GM12878 (cell line): Measurements from ENCODE around the gene HCFC2.

Experiments
- ASH2L ChIP-seq: fragments of 300-600, 200-600 bp; sonication (generic); IDR thresholded peaks from 2 replicates; pipeline ENCODE4 v1.6.1; 2017; ENCODE audit warnings: low read depth, mild to moderate bottlenecking, borderline replicate concordance
- BACH1 ChIP-seq: fragments of 450-650 bp; IDR thresholded peaks from 2 replicates; pipeline ENCODE4 v1.6.1; 2017; ENCODE audit warnings: mild to moderate bottlenecking, borderline replicate concordance
- EGR1 ChIP-seq, 2 experiments: IDR thresholded peaks; 1 replicate in 1 of 2; 2 replicates in 1 of 2; pipeline ENCODE4 v1.6.1; 2011 to 2012; ENCODE audit warnings: low read depth in 2 of 2, low read length in 2 of 2, borderline replicate concordance in 1 of 2, mild to moderate bottlenecking in 1 of 2, moderate library complexity in 1 of 2
- JUNB ChIP-seq: IDR thresholded peaks from 2 replicates; pipeline ENCODE4 v1.6.1; 2016; ENCODE audit warnings: antibody characterized with exemption, mild to moderate bottlenecking
- JUND ChIP-seq: IDR thresholded peaks from 2 replicates; pipeline ENCODE4 v1.6.1; 2012; ENCODE audit warnings: low read depth, mild to moderate bottlenecking, low read length, improper control_type of control experiment, moderate library complexity
- LARP7 ChIP-seq: fragments of 450-650 bp; IDR thresholded peaks from 2 replicates; pipeline ENCODE4 v1.6.1; 2017; ENCODE audit warnings: mild to moderate bottlenecking
- PML ChIP-seq: IDR thresholded peaks from 2 replicates; pipeline ENCODE4 v1.6.1; 2012; ENCODE audit warnings: low read length, inconsistent platforms
- SREBF2 ChIP-seq: IDR thresholded peaks from 2 replicates; pipeline ENCODE4 v1.6.1; 2012; ENCODE audit warnings: mild to moderate bottlenecking, low read length
- TAF1 ChIP-seq: IDR thresholded peaks from 2 replicates; pipeline ENCODE4 v1.6.1; 2011; ENCODE audit warnings: mild to moderate bottlenecking, low read depth, low read length, borderline replicate concordance
- TF ChIP-seq, protein P1 (sequence below), 3 experiments: IDR thresholded peaks in 2 of 3; conservative IDR thresholded peaks in 1 of 3; 2 replicates each; pipeline ENCODE4 v1.5.1; 2011; ENCODE audit warnings: low read depth in 3 of 3, low read length in 3 of 3, mild to moderate bottlenecking in 3 of 3, control low read depth in 2 of 3, moderate library complexity in 2 of 3, inconsistent platforms in 1 of 3, mixed read lengths in 1 of 3; ENCODE audit not compliant: control insufficient read depth in 2 of 3, insufficient read depth in 1 of 3; ENCODE audit errors: extremely low read depth in 1 of 3
- TF ChIP-seq, protein P2 (sequence below): IDR thresholded peaks from 2 replicates; pipeline ENCODE4 v1.6.1; 2012; ENCODE audit warnings: low read depth, low read length, improper control_type of control experiment
- TF ChIP-seq, protein P3 (sequence below): IDR thresholded peaks from 2 replicates; pipeline ENCODE4 v1.6.1; 2012; ENCODE audit warnings: improper control_type of control experiment, low read depth, low read length; ENCODE audit not compliant: insufficient replicate concordance
- TF ChIP-seq, protein P4 (sequence below): fragments of 450-650 bp; IDR thresholded peaks from 2 replicates; pipeline ENCODE4 v1.6.1; 2016; ENCODE audit warnings: mild to moderate bottlenecking

DNA sequence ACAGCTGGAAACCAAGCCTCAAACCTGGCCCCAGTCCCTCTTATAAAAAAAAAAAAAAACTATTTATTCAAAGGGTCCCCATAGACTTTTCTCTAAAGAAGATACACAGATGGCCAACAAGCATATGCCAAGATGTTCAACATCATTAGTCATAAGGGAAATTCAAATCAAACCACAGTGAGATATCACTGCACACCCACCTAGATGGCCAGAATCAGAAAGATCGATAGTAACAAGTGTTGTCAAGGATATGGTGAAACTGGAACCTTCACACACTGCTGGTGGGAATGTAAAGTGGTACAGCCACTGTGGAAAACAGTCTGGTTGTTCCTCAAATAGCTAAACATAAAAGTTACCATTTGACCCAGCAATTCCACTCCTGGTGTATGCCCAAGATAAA is 79.6 kb downstream of the HCFC2 start:
- TF ChIP-seq JUNB (no peak), SREBF2 (no peak), JUND (no peak), TAF1 (no peak), BACH1 (no peak), LARP7 (no peak), ASH2L (no peak), PML (no peak), EGR1 (IDR thresholded peaks at IDR 0.05; ENCODE audit: borderline replicate concordance in 1 of 2, low read depth in 2 of 2, low read length in 2 of 2) (no peak)
- TF ChIP-seq, protein P1, sequence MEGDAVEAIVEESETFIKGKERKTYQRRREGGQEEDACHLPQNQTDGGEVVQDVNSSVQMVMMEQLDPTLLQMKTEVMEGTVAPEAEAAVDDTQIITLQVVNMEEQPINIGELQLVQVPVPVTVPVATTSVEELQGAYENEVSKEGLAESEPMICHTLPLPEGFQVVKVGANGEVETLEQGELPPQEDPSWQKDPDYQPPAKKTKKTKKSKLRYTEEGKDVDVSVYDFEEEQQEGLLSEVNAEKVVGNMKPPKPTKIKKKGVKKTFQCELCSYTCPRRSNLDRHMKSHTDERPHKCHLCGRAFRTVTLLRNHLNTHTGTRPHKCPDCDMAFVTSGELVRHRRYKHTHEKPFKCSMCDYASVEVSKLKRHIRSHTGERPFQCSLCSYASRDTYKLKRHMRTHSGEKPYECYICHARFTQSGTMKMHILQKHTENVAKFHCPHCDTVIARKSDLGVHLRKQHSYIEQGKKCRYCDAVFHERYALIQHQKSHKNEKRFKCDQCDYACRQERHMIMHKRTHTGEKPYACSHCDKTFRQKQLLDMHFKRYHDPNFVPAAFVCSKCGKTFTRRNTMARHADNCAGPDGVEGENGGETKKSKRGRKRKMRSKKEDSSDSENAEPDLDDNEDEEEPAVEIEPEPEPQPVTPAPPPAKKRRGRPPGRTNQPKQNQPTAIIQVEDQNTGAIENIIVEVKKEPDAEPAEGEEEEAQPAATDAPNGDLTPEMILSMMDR (IDR thresholded peaks at IDR 0.05 in 2 of 3, conservative IDR thresholded peaks at IDR 0.05 in 1 of 3; ENCODE audit: control insufficient read depth in 2 of 3, extremely low read depth in 1 of 3, insufficient read depth in 1 of 3, low read depth in 3 of 3, low read length in 3 of 3), result no peak
- TF ChIP-seq, protein P2, sequence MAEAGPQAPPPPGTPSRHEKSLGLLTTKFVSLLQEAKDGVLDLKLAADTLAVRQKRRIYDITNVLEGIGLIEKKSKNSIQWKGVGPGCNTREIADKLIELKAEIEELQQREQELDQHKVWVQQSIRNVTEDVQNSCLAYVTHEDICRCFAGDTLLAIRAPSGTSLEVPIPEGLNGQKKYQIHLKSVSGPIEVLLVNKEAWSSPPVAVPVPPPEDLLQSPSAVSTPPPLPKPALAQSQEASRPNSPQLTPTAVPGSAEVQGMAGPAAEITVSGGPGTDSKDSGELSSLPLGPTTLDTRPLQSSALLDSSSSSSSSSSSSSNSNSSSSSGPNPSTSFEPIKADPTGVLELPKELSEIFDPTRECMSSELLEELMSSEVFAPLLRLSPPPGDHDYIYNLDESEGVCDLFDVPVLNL, result no peak
- TF ChIP-seq, protein P3, sequence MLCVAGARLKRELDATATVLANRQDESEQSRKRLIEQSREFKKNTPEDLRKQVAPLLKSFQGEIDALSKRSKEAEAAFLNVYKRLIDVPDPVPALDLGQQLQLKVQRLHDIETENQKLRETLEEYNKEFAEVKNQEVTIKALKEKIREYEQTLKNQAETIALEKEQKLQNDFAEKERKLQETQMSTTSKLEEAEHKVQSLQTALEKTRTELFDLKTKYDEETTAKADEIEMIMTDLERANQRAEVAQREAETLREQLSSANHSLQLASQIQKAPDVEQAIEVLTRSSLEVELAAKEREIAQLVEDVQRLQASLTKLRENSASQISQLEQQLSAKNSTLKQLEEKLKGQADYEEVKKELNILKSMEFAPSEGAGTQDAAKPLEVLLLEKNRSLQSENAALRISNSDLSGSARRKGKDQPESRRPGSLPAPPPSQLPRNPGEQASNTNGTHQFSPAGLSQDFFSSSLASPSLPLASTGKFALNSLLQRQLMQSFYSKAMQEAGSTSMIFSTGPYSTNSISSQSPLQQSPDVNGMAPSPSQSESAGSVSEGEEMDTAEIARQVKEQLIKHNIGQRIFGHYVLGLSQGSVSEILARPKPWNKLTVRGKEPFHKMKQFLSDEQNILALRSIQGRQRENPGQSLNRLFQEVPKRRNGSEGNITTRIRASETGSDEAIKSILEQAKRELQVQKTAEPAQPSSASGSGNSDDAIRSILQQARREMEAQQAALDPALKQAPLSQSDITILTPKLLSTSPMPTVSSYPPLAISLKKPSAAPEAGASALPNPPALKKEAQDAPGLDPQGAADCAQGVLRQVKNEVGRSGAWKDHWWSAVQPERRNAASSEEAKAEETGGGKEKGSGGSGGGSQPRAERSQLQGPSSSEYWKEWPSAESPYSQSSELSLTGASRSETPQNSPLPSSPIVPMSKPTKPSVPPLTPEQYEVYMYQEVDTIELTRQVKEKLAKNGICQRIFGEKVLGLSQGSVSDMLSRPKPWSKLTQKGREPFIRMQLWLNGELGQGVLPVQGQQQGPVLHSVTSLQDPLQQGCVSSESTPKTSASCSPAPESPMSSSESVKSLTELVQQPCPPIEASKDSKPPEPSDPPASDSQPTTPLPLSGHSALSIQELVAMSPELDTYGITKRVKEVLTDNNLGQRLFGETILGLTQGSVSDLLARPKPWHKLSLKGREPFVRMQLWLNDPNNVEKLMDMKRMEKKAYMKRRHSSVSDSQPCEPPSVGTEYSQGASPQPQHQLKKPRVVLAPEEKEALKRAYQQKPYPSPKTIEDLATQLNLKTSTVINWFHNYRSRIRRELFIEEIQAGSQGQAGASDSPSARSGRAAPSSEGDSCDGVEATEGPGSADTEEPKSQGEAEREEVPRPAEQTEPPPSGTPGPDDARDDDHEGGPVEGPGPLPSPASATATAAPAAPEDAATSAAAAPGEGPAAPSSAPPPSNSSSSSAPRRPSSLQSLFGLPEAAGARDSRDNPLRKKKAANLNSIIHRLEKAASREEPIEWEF, result no peak
- TF ChIP-seq, protein P4, sequence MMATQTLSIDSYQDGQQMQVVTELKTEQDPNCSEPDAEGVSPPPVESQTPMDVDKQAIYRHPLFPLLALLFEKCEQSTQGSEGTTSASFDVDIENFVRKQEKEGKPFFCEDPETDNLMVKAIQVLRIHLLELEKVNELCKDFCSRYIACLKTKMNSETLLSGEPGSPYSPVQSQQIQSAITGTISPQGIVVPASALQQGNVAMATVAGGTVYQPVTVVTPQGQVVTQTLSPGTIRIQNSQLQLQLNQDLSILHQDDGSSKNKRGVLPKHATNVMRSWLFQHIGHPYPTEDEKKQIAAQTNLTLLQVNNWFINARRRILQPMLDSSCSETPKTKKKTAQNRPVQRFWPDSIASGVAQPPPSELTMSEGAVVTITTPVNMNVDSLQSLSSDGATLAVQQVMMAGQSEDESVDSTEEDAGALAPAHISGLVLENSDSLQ, result no peak
